COLO829 (cell line): ENCODE data around the gene USP28.
"Not testable (repeated sequence)": the region's sequence is repeated elsewhere in the genome, so short reads cannot be mapped to it uniquely, and the experiment has no call there.

ENCODE experiments used
- DNase-seq: peaks from one replicate; pipeline ENCODE4 v3.0.0; 2012; ENCODE audit warnings: low spot score

Gene USP28

DNA sequence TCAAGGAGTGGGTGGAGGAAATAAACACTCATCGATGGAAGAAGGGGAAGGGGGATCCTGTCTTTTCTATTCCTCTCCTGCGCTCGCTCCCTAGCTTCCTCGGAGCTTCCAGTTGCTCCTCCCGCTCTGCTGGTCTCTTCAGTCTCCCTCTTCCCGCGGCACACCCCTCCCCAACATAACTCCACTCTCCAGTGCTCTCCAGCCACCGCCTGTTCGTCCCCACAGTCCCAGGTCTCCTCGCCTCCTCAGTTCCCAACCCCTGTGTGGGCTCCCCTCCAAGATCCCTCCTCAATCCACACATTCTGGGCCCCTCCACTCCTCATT lies 102.3 kb downstream of the USP28 start:
- no peak for DNase-seq

DNA sequence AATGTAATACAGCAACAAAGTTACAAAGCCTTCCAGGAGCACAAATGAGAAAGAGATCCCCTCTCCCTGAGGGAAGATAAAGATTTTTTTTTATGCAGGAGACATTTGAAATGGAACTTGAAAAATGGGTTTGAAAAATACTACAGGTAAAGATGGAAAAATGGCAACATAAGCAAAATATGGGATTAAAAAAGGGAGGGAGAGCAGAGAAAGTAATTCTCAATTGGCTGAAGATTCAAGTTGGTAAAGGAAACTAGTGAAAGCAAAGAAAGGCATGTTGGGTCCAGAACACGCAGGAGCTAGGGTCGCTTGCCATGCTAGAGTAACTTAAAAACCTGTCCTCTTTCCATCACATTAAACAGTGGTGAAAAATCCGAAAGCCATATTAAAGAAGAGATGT lies 103.4 kb downstream of the USP28 start:
- DNase-seq, result no peak

DNA sequence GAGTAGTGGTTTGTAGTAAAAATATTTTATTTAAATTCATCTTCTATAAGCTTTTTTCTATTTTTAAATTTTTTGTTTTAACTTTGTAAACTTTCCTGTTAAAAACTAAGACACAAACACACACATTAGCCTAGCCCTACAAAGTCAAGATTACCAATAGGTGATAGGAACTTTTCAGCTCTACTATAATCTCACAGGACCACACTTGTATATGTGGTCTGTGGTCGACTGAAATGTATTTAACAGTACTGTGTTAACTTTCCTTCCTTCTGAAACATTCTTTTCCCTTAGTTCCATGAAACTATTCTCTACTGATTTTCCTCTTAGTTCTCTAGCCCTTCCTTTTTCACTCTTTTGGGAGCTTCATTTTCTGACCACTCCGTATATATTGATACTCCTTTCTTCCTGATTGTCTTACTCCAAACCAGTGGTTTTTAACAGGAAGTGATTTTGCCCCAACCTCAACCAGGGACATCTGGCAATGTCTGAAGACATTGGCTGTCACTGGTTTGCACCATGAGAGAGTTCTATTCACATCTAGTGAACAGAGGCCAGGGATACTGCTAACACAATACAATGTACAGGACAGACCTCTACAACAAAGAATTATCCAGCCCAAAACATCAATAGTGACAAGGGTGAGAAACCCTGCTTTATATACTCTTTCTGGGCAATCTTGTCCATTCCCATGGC lies 110.7 kb downstream of the USP28 start:
- no peak for DNase-seq

DNA sequence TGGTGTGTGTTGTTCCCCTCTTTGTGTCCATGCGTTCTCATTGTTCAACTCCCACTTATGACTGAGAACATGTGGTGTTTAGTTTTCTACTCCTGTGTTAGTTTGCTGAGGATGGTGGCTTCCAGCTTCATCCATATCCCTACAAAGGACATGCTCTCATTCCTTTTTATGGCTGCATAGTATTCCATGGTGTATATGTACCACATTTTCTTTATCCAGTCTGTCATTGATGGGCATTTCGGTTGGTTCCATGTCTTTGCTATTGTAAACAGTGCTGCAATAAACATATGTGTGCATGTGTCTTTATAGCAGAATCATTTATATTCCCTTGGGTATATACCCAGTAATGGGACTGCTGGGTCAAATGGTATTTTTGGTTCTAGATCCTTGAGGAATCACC lies 112.3 kb downstream of the USP28 start:
- DNase-seq, result not testable (repeated sequence)

DNA sequence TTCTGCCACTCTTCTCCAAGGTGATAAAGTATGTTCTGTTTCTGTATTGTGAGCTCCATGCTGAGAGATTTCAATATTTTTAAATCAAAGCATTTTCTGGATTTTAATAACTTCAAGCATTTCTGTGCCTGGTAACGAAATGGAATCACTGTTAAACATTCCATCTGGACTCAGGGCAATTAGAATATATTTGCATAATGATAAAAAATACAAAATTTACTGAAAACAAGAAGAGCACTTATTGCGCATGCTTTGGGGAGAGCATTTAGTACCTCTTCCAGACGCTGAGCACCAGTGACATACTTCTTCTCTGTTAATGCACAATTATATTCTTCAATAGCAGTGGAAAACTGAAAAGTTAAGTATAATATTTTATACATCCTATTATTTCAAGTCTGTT lies 115.1 kb downstream of the USP28 start:
- no peak for DNase-seq

DNA sequence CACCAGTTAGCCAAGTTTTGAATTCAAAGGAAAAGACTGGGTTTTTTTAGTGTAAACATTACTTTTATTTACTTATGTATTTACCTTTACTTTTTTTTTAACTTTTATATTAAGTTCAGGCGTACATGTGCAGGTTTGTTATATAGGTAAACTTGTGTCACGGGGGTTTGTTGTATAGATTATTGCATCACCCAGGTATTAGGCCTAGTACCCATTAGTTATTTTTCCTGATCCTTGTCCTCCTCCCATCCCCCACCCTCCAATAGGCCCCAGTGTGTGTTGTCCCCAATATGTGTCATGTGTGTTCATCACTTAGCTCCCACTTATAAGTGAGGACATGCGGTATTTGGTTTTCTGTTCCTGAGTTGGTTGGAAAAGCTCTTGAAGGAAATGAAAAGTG lies 122.4 kb downstream of the USP28 start:
- no peak for DNase-seq
